HG02759 (cell line): ENCODE results near the gene DYNLT2.
"Not testable (repeated sequence)": the region's sequence is repeated elsewhere in the genome, so short reads cannot be mapped to it uniquely, and the experiment has no call there.

Experiments used
- ATAC-seq: cut with Tn5 transposase; IDR thresholded peaks from one replicate; pipeline ENCODE4 v1.9.1; 2021; ENCODE audit warnings: mild to moderate bottlenecking, moderate library complexity; ENCODE audit not compliant: unreplicated experiment

DYNLT2 gene

DNA sequence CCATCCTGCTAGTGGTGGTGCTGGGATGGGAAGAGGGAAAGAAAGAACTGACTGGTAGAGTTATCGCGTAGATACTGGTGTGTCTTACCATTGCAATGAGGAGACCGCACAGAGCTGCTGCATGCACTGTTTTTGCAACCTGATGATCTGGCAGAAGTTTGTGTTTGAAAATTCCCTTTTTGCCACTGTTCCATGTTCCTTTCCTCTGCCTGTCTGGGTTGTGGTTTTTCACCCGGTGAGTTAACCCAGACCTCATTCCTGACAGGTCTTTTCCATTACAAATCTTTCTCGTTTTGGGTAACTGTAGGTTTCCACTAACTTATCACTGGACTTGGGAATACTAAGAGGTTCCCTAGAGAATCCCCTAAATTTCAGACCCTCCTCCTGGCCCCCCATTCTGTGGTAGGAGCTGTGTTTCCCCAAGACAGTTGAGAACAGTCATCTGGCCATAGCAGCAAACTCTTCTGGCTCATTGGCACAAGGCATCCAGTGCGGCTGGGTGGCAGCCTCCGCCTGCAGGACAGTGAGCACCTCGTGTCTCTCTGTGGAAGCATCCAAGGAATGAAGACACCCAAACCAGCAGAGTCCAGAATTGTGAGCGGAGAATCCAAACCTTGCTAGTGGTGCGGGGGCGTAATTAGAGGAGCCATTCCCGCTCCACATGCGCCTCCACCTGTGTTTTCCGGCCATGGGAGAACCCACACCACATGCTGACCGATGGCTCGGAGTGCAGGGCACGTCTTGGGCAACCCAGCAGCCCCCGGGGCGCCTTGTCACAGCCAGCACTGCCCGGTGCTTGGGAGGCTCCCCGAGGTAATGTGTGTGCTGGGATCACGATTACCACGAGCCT is 32.8 kb upstream of the DYNLT2 start:
- ATAC-seq = no peak

- no peak for ATAC-seq
Observed at GRCh38 chr6:169783401-169783800, 32.0 kb upstream of the DYNLT2 start.

GRCh38 chr6:169782966-169783365 is 31.6 kb upstream of the DYNLT2 start:
- ATAC-seq = no peak

- ATAC-seq = no peak
Observed at GRCh38 chr6:169780571-169781091, 29.3 kb upstream of the DYNLT2 start.

DNA sequence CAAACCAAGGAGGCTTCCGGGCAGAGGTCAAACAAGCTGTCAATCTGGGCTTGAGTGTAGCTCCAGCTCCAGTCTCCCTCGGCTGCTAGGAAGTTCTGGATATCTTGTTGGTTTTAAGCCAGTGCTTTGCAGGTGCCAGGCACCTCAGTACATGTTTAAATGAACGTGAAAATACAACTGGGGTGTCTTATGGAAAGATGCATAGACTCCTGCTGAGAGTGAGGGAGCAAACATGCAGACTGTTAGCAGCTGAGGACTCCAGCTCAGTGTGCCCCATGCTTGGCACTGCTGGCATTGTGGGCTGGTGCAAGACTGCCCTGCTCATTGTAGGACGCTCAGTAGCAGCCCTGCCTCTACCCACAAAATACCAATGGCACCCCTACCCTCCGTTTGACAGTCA is 28.5 kb upstream of the DYNLT2 start:
- no peak for ATAC-seq

DNA sequence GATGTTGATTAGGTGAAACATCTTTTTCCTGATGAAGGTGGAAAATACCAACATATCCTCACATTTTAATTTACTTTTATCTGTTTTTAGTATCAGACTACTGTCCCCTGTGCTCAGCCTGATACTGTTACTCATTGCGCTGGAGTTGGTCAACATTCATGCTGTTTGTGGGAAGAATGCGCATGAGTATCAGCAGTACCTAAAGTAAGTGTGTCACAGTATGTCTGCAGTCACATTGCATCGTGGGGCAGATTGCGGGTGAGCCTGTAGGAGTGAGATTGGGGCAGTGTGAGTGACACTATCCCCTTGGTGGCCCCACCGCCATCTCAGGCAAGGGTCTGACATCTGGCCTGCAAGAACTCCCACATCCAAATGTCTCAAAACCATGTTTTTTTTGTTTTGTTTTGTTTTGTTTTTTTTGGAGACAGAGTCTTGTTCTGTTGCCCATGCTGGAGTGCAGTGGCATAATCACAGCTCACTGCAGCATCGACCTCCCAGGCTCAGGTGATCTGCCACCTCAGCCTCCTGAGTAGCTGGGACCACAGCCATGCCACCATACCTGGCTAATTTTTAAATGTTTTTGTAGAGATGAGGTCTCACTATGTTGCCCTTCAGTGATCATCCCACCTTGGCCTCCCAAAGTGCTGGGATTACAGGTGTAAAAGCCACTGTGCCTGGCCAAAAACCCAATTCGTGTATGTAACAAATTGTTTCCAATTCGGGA is 27.9 kb upstream of the DYNLT2 start:
- no peak for ATAC-seq

DNA sequence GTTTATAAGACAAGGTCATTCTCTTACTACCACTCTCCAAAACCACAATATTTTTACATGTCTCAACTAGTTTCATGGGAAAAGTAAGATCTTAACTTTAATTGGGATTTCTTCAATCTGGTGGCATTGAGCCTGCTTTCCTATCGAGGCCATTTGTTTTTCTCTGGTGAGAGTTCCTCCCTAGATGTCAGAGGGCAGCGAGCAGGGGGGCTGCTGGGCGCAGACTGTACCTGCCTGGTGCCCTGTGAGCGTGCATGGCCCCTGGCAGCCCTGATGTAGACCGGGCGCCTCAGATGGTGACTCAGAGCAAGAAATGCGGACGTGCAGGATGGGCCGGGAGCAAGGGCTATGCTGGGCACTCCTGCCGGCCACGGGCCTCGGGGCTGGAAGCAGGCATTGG is 27.3 kb upstream of the DYNLT2 start:
- ATAC-seq = no peak

DNA sequence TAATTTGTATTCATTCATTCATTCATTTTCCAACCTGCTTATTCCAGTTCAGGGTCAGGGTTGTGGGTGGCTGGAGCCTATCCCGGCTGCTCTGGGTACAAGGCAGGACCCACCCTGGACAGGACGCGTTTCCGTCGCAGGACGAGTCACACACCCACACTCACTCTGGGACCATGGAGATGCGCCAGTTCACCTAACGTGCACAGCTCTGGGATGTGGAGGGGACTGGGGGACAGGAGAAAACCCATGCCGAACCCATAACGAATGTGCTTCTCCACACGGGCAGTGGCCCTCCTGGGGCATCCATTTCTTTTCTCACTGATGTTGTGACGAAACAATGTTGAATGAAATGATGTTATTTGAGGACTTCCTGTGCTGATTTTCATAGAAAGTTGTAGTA is 26.5 kb upstream of the DYNLT2 start:
- no peak for ATAC-seq

DNA sequence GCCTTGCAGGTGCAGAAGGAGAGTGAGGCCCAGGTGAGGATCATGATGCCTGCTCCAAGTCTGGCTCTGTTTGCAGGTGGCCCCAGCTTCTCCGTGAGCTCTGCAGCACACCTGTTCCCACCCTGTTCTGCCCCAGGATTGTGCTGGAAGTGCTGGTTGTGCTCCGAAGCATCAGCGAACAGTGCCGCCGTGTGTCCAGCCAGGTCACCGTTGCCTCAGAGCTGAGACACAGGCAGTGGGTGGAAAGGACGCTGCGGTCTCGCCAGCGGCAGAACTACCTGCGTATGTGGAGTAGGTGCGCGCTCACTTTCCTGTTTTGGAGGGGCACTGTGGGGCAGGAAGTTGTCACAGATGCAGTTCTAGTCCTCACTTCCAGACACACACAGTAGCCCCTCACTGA is 25.0 kb upstream of the DYNLT2 start:
- ATAC-seq = no peak

GRCh38 chr6:169775321-169775720 is 23.9 kb upstream of the DYNLT2 start:
- no peak for ATAC-seq

DNA sequence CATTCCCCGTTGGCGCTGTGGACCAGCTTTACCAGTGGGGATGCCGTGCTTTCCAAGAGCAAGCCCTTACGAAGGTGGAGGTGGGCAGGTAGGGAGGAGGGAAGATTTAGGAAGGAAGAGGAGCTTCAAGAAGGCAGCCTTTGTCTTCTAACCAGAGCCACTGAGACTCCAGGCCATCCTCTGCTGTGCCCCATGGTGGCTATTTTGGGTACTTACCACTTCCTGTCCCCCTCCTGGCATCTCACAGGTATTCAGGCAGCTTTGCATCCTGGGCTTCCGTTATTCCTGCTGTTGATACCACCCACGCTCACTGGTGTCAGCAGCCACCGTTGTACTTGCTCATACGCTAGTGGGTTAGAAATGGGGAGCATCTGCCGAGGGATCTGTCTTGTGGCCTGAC is 23.0 kb upstream of the DYNLT2 start:
- ATAC-seq = no peak

- ATAC-seq = no peak
Observed at GRCh38 chr6:169766921-169767736, 15.8 kb upstream of the DYNLT2 start.

DNA sequence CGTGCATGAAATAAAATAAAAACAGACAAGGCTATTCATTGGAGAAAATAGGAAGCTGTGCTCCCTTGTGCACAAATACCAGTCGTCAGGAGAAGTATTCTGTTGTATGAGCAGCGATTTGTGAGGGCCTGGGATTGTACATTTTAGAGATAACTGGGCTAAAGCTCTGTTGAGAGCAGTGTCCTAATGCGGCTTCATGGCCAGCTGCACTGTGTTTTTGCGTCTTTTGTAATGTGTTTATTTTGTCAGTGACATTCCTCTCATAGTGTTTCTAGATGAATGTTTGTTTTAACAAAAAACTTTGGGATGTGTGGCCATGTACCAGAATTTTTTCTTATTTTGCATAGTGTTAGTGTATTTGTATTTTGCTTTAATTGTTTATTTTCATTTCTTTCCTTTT is 14.9 kb upstream of the DYNLT2 start:
- no peak for ATAC-seq

- not testable (repeated sequence) for ATAC-seq
Observed at GRCh38 chr6:169765789-169766188, 14.4 kb upstream of the DYNLT2 start.

GRCh38 chr6:169763881-169764280 is 12.5 kb upstream of the DYNLT2 start:
- ATAC-seq = no peak

GRCh38 chr6:169763308-169763707 is 11.9 kb upstream of the DYNLT2 start:
- no peak for ATAC-seq

DNA sequence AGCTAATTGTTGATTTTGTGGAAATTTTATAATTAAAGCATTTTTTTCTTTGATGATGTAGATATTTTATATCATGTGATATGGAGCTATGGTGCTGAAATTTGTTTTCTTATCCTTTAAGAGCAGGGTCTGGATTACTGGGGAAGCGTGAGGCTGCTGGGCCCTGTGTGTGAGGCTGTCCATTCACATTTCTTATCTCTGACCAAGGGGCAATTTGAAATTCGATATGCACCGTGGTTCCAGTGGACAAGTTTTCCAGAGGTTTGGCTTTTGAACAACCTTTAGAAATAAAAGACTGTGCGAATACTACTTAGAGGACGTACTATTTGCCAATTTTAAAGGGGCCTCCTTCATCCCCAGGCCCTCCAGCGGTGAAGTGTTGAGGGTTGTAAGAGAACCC is 3.8 kb upstream of the DYNLT2 start:
- no peak for ATAC-seq

GRCh38 chr6:169752074-169752623 is 777 bp upstream of the DYNLT2 start:
- ATAC-seq = no peak

DNA sequence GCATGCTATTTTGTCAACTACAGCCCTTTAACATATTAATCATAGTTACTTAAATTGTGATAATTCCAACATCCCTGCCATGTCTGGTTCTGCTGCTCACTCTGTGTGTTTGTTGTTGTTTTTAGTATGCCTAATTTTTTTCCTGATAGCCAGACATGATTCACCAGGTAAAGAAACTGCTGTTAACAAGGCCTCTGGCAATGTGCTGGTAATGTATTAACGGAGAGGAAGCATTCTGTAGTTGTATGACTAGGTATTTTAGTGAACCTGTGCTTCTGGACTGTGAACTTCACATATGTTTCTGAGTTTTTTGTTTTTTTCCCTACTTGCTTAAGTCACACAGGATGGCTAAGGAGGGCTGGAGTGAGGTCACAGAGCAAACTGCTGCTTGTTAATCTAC is 4.8 kb downstream of the DYNLT2 start:
- no peak for ATAC-seq

DNA sequence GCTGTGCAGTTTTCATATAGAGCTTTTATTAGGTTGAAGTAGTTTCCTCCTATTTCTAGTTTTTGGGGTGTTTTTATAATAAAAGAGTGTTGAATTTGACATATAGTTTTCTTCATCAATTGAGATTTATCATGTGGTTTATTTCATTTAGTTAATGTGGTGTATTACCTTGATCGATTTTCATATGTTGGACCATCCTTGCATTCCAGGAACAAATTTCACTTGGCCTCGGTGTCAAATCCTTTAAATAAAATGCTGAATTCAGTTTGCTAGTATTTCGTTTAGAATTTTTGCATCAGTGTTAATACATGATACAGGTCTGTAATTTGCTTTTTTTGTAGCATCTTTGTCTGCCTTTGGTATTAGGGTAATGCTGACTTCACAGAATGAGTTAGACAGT is 6.0 kb downstream of the DYNLT2 start:
- ATAC-seq = no peak

DNA sequence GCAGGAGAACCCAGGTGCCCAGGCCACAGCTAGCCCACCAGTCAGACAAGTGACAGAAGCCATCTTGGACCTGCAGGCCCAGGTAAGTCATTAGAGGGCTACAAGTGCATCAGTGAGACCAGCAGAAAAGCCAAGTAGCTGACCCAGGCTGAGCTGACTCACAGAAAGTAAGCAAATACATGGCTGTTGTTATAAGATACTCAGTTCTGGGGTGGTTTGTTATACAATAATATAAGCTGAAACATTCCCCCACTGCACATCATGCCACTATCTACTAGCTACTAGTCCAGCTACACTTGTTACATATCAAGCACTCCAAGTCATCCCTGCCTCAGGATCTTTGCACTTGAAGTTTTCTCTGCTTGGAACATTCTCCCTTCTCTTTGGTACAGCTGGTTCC is 10.0 kb downstream of the DYNLT2 start:
- ATAC-seq = no peak
